A673 (cell line): ENCODE measurements around the gene BCL6. TPM values are rescaled to one million over a fixed set of nuclear protein-coding genes. Genes with fewer than 3 reads are reported as not detected.
A peak's percentile ranks its signal among the peaks of the same experiment; 100 is the strongest.

ENCODE experiments used
- BruUV-seq: library from RNA; stranded (reverse); fragments of 400-500 nt; replicated peaks from 2 replicates; lab custom pipeline; 2021; lab: Mats Ljungman, UMichigan
- CTCF ChIA-PET: fragments of 300-600 bp; sonication (Branson Sonifier 250); formaldehyde crosslinking; loops from one replicate; lab custom pipeline; 2022; ENCODE audit warnings: antibody characterized with exemption; lab: Charles Lee
- POLR2A ChIA-PET: fragments of 300-600 bp; sonication (Branson Sonifier 250); formaldehyde crosslinking; loops from one replicate; lab custom pipeline; 2022; ENCODE audit warnings: antibody characterized with exemption; ENCODE audit not compliant: low non-redundant PET; lab: Charles Lee
- DNase-seq: peaks from one replicate; pipeline ENCODE4 v3.0.0-alpha.2; 2015; ENCODE audit warnings: low spot score
- H3K27ac ChIP-seq: fragments of 200-600 bp; sonication (generic); 2 replicates; pipeline ENCODE4 v1.5.1; 2016; ENCODE audit warnings: mixed run types, low read depth, mild to moderate bottlenecking, mixed read lengths, antibody characterized with exemption, low read length; ENCODE audit not compliant: poor library complexity, severe bottlenecking
- H3K27me3 ChIP-seq: fragments of 200-600 bp; sonication (generic); replicated peaks from 2 replicates; pipeline ENCODE4 v1.6.1; 2017; ENCODE audit warnings: mixed run types, low read depth, mild to moderate bottlenecking, mixed read lengths, antibody characterized with exemption, low read length; ENCODE audit not compliant: insufficient read depth, poor library complexity
- H3K36me3 ChIP-seq: fragments of 200-600 bp; sonication (generic); 2 replicates; pipeline ENCODE4 v1.6.1; 2016; ENCODE audit warnings: mixed run types, mild to moderate bottlenecking, mixed read lengths, antibody characterized with exemption, low read length; ENCODE audit not compliant: insufficient read depth, poor library complexity, severe bottlenecking
- H3K4me1 ChIP-seq: fragments of 200-600 bp; sonication (generic); 2 replicates; pipeline ENCODE4 v1.6.1; 2017; ENCODE audit warnings: mixed run types, mild to moderate bottlenecking, mixed read lengths, antibody characterized with exemption, low read length; ENCODE audit not compliant: insufficient read depth, poor library complexity, severe bottlenecking
- H3K4me3 ChIP-seq: fragments of 200-600 bp; sonication (generic); 2 replicates; pipeline ENCODE4 v1.5.1; 2016; ENCODE audit warnings: low read depth, mixed run types, mild to moderate bottlenecking, mixed read lengths, low read length; ENCODE audit not compliant: poor library complexity, severe bottlenecking
- H3K9me3 ChIP-seq: fragments of 200-600 bp; sonication (generic); 2 replicates; pipeline ENCODE4 v1.6.1; 2016; ENCODE audit warnings: mixed run types, low read depth, mild to moderate bottlenecking, mixed read lengths, antibody characterized with exemption, low read length; ENCODE audit not compliant: poor library complexity, severe bottlenecking
- CTCF ChIP-seq: fragments of 300-800, 200-600 bp; sonication (generic); conservative IDR thresholded peaks from 2 replicates; pipeline ENCODE4 v1.5.1; 2017; ENCODE audit warnings: low read depth, mild to moderate bottlenecking, antibody characterized with exemption, low read length, moderate library complexity, mixed read lengths
- EZH2 ChIP-seq: fragments of 200-600 bp; sonication (generic); IDR thresholded peaks from 2 replicates; pipeline ENCODE4 v1.6.1; 2017; ENCODE audit warnings: borderline replicate concordance, low read depth, mild to moderate bottlenecking, mixed read lengths, antibody characterized with exemption, low read length; ENCODE audit not compliant: poor library complexity, severe bottlenecking
- intact Hi-C: fragments of 100-400 bp; cut with micrococcal nuclease; formaldehyde crosslinking; loops from one replicate; pipeline ENCODE4 v1.10.0; 2022; ENCODE audit not compliant: unreplicated experiment
- total RNA-seq: library from RNA; stranded (reverse); gene quantifications from 2 replicates; pipeline ENCODE4 v1.2.3, GENCODE V29; 2021

The BCL6 gene
- total RNA-seq, 1 experiment from 2014 or later = 30.3 TPM

- peak overlapping the region; percentile 23 for H3K27ac ChIP-seq
- H3K9me3 ChIP-seq = no peaks in the 10 kb centered on the region
- no TSS peak for BruUV-seq
- intact Hi-C loops = loop anchor here (2.0 to 10.0 kb wide), 9 partner anchors 302 to 1298 kb away; partner anchors contain the start of gene LPP
- ChIA-PET CTCF (no interaction called here), POLR2A (interaction anchor here (0.5 to 0.7 kb wide), 2 partner anchors 266 to 1206 kb away, joined by 3 to 7 read pairs; no protein-coding TSS in a partner anchor)
- no peaks in the 10 kb centered on the region for H3K27me3 ChIP-seq
- TF ChIP-seq CTCF = no peak
- no peak for TF ChIP-seq EZH2
- peak overlapping the region; percentile 70 for H3K4me3 ChIP-seq
- H3K4me1 ChIP-seq = peaks cover 24% of the 10 kb centered on the region
- H3K36me3 ChIP-seq = no peaks in the 10 kb centered on the region
- no peak for DNase-seq
Observed at GRCh38 chr3:187742351-187743171, 2.7 kb downstream of the BCL6 start.

DNA sequence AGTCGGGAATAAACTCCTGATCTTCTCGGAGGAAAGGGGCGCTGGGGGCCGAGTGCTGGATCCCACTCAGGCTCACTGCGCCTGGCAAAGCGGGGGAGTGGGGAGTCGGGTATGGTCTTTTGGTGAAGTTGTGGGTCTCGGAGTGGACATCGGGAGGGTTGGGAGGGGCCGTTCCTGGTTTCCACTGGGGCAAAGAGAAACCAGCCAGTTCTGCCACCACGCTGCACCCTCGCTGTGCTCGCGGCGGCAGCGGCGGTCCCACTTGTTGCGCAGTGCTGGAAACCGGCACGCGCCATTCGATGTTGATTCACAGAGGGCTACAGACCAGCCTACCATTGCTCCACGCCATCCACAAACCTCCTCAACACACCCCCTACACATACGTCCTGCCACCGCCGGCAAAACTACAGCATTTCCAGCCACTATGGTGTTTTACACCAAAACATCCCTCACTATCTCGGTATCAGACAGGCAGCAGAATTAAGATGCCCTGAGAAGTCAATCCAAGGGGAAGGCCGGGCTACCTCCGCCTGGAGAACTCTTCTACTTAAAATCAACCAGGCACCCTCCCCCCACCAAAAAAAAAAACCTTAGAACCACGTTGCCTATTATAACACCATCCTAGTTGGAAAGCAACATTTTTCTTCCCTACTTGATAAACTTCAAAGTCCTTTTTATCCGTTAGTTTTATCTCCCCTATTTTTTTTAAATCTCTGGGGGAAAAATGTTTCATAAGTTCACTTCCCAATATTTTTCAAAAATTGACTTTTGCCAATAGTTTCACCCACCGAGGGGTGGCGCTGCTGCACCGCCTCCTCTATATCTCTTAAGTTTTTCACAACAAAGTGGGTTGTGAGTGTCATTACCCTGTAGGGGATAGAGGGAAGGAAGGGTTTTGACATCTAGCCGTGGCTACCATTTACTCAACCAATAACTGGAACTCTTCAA is 3.6 kb downstream of the BCL6 start:
- no peak for TF ChIP-seq EZH2
- TF ChIP-seq CTCF = peak; percentile 95
- ChIA-PET POLR2A (no interaction called here), CTCF (interaction anchor here (0.6 to 4.1 kb wide), 10 partner anchors 8 to 1492 kb away, joined by 3 to 116 read pairs (median 3); no protein-coding TSS in a partner anchor)
- BruUV-seq = no TSS peak
- peak overlapping the region; percentile 70 for H3K4me3 ChIP-seq
- H3K4me1 ChIP-seq = peaks cover 24% of the 10 kb centered on the region
- H3K27me3 ChIP-seq = no peaks in the 10 kb centered on the region
- peak overlapping the region; percentile 67 for H3K27ac ChIP-seq
- intact Hi-C loops = loop anchor here (1.0 to 10.0 kb wide), 10 partner anchors 303 to 1299 kb away; partner anchors contain the start of gene LPP
- peak; percentile 89 for DNase-seq
- no peaks in the 10 kb centered on the region for H3K9me3 ChIP-seq
- no peaks in the 10 kb centered on the region for H3K36me3 ChIP-seq
